Tibial nerve (tissue), 4 donors: ENCODE results near the gene FGFR3. TPM values are rescaled to one million over a fixed set of nuclear protein-coding genes. Genes with fewer than 3 reads are reported as not detected.

ENCODE experiments used
- DNase-seq, 2 donors: peaks; one replicate each; pipeline ENCODE4 v3.0.0-alpha.2; 2019; ENCODE audit warnings: low spot score in 2 of 2
- H3K27ac ChIP-seq, 4 donors: fragments of 200-600 bp; sonication (generic) in 3 of 4; one replicate each; pipeline ENCODE4 v1.5.1; 2017 to 2019; ENCODE audit warnings: mild to moderate bottlenecking in 1 of 4
- H3K27me3 ChIP-seq, 2 donors: fragments of 200-600 bp; sonication (generic) in 1 of 2; one replicate each; pipeline versions ENCODE4 v1.5.1 to v1.6.0; 2017 to 2019
- H3K36me3 ChIP-seq, 3 donors: fragments of 200-600 bp; sonication (generic); one replicate each; pipeline ENCODE4 v1.5.1; 2018 to 2019
- H3K4me1 ChIP-seq, 4 donors: fragments of 200-600 bp; sonication (generic) in 3 of 4; one replicate each; pipeline ENCODE4 v1.5.1; 2017 to 2019
- H3K4me3 ChIP-seq, 4 donors: fragments of 200-600 bp; sonication (generic) in 3 of 4; one replicate each; pipeline ENCODE4 v1.5.1; 2017 to 2019; ENCODE audit warnings: mild to moderate bottlenecking in 1 of 4, moderate library complexity in 1 of 4
- H3K9me3 ChIP-seq, 4 donors: fragments of 200-600 bp; sonication (generic) in 3 of 4; one replicate each; pipeline ENCODE4 v1.5.1; 2017 to 2019
- CTCF ChIP-seq, 5 experiments: fragments of 200-600 bp in 3 of 5; fragments of 450-650 bp in 2 of 5; sonication (generic) in 3 of 5; IDR thresholded peaks; one replicate each; pipeline ENCODE4 v1.5.1; 2016 to 2019; ENCODE audit warnings: antibody characterized with exemption in 5 of 5, mild to moderate bottlenecking in 3 of 5, moderate library complexity in 2 of 5
- EP300 ChIP-seq, 2 donors: sonication (generic); formaldehyde crosslinking; IDR thresholded peaks; one replicate each; pipeline ENCODE4 v1.6.1; 2017; ENCODE audit warnings: antibody characterized with exemption in 2 of 2, mild to moderate bottlenecking in 1 of 2
- POLR2A ChIP-seq, 2 donors: fragments of 450-650 bp; IDR thresholded peaks; one replicate each; pipeline ENCODE4 v1.6.1; 2017; ENCODE audit warnings: antibody characterized with exemption in 2 of 2, mild to moderate bottlenecking in 2 of 2, moderate library complexity in 2 of 2
- WGBS, 2 donors: methylation state at CpG; one replicate each; pipeline ENCODE4 v1.1.5; 2018; 5-methylcytosine and 5-hydroxymethylcytosine counted together
- total RNA-seq, 4 donors: library from RNA; depleted of rRNA; stranded (reverse); fragments of >200 nt; gene quantifications; one replicate each; pipeline ENCODE4 v1.1.0, GENCODE V29; 2016

FGFR3 gene
- total RNA-seq, 4 donors from 2014 or later: 2.7 to 11.2 (median 5.1) TPM

- 78 to 90% methylated on average over 18 to 36 of the region's 47 CpGs for WGBS, 2 donors
- Histone ChIP-seq H3K4me3 (no peak overlapping the region), H3K27me3 (no peaks in the 10 kb centered on the region), H3K27ac (no peak overlapping the region), H3K4me1 (no peaks in the 10 kb centered on the region), H3K36me3 (peaks cover 0 to 13% (median 0%) of the 10 kb centered on the region in 3 donors), H3K9me3 (no peaks in the 10 kb centered on the region)
- DNase-seq: no peak
- TF ChIP-seq POLR2A (IDR thresholded peaks at IDR 0.05) (no peak), CTCF (IDR thresholded peaks at IDR 0.05) (no peak), EP300 (IDR thresholded peaks at IDR 0.05) (no peak)
These were observed 12.6 kb downstream of the FGFR3 start for GRCh38 chr4:1805493-1806222.

- 40 to 83% methylated on average over 1 to 11 of the region's 11 CpGs for WGBS, 2 donors
- Histone ChIP-seq H3K36me3 (peaks cover 0 to 18% (median 0%) of the 10 kb centered on the region in 3 donors), H3K9me3 (no peaks in the 10 kb centered on the region), H3K4me3 (no peak overlapping the region), H3K27me3 (no peaks in the 10 kb centered on the region), H3K4me1 (no peaks in the 10 kb centered on the region), H3K27ac (no peak overlapping the region)
- TF ChIP-seq CTCF (IDR thresholded peaks at IDR 0.05) (no peak), POLR2A (IDR thresholded peaks at IDR 0.05) (no peak), EP300 (IDR thresholded peaks at IDR 0.05) (no peak)
- DNase-seq: no peak
These were observed 13.1 kb downstream of the FGFR3 start for GRCh38 chr4:1806223-1806564.

- Histone ChIP-seq H3K27ac (no peak overlapping the region), H3K4me1 (no peaks in the 10 kb centered on the region), H3K9me3 (no peaks in the 10 kb centered on the region), H3K27me3 (no peaks in the 10 kb centered on the region), H3K36me3 (peaks cover 0 to 24% (median 0%) of the 10 kb centered on the region in 3 donors), H3K4me3 (no peak overlapping the region)
- WGBS, 2 donors: 83 to 85% methylated on average over 8 to 28 of the region's 41 CpGs
- no peak for TF ChIP-seq POLR2A (IDR thresholded peaks at IDR 0.05)
- no peak for TF ChIP-seq CTCF (IDR thresholded peaks at IDR 0.05)
- no peak for TF ChIP-seq EP300 (IDR thresholded peaks at IDR 0.05)
- DNase-seq: no peak
These were observed 13.7 kb downstream of the FGFR3 start for GRCh38 chr4:1806596-1807331.

GRCh38 chr4:1807332-1807777 is 14.3 kb downstream of the FGFR3 start:
- DNase-seq: no peak
- Histone ChIP-seq H3K4me1 (no peaks in the 10 kb centered on the region), H3K4me3 (no peak overlapping the region), H3K27ac (no peak overlapping the region), H3K36me3 (peaks cover 0 to 26% (median 0%) of the 10 kb centered on the region in 3 donors), H3K9me3 (no peaks in the 10 kb centered on the region), H3K27me3 (no peaks in the 10 kb centered on the region)
- no peak for TF ChIP-seq POLR2A (IDR thresholded peaks at IDR 0.05)
- TF ChIP-seq CTCF (IDR thresholded peaks at IDR 0.05): no peak
- TF ChIP-seq EP300 (IDR thresholded peaks at IDR 0.05): no peak
- 79 to 84% methylated on average over 13 to 15 of the region's 16 CpGs for WGBS, 2 donors

- WGBS, 2 donors: 78 to 82% methylated on average over 6 of the region's 6 CpGs
- Histone ChIP-seq H3K36me3 (peaks cover 0 to 33% (median 0%) of the 10 kb centered on the region in 3 donors), H3K4me3 (no peak overlapping the region), H3K9me3 (no peaks in the 10 kb centered on the region), H3K4me1 (no peaks in the 10 kb centered on the region), H3K27me3 (no peaks in the 10 kb centered on the region), H3K27ac (no peak overlapping the region)
- DNase-seq: no peak
- TF ChIP-seq CTCF (IDR thresholded peaks at IDR 0.05) (no peak), POLR2A (IDR thresholded peaks at IDR 0.05) (no peak), EP300 (IDR thresholded peaks at IDR 0.05) (no peak)
These were observed 15.3 kb downstream of the FGFR3 start for GRCh38 chr4:1808396-1808795.
